GM18505 (cell line): ENCODE results near the gene TRDMT1.

Experiments used
- ATAC-seq: cut with Tn5 transposase; IDR thresholded peaks from one replicate; pipeline ENCODE4 v1.9.1; 2021; ENCODE audit not compliant: unreplicated experiment
- POLR2A ChIP-seq: IDR thresholded peaks from 4 replicates; pipeline ENCODE4 v1.6.1; 2011; ENCODE audit warnings: borderline replicate concordance; ENCODE audit not compliant: insufficient read depth, insufficient read length; ENCODE audit errors: extremely low read depth

Gene TRDMT1

GRCh38 chr10:17237149-17237527, 35.7 kb upstream of the TRDMT1 start:
- ATAC-seq = no peak
- no peak for TF ChIP-seq POLR2A

GRCh38 chr10:17236468-17237148, 35.1 kb upstream of the TRDMT1 start:
- ATAC-seq = no peak
- no peak for TF ChIP-seq POLR2A

GRCh38 chr10:17235136-17235535, 33.7 kb upstream of the TRDMT1 start:
- no peak for TF ChIP-seq POLR2A
- no peak for ATAC-seq

- no peak for TF ChIP-seq POLR2A
- no peak for ATAC-seq
Measured at GRCh38 chr10:17234431-17234945, 33.0 kb upstream of the TRDMT1 start.

- no peak for TF ChIP-seq POLR2A
- no peak for ATAC-seq
Measured at GRCh38 chr10:17233286-17233991, 32.0 kb upstream of the TRDMT1 start.

- no peak for ATAC-seq
- no peak for TF ChIP-seq POLR2A
Measured at GRCh38 chr10:17232276-17232960, 30.9 kb upstream of the TRDMT1 start.

- no peak for TF ChIP-seq POLR2A
- no peak for ATAC-seq
Measured at GRCh38 chr10:17231788-17232187, 30.3 kb upstream of the TRDMT1 start.

- peak; percentile 56 for ATAC-seq
- TF ChIP-seq POLR2A = peak; percentile 58
Measured at GRCh38 chr10:17229967-17230682, 28.7 kb upstream of the TRDMT1 start.

GRCh38 chr10:17229717-17229966, 28.2 kb upstream of the TRDMT1 start:
- ATAC-seq = no peak
- TF ChIP-seq POLR2A = no peak

- peak; percentile 7 for ATAC-seq
- no peak for TF ChIP-seq POLR2A
Measured at GRCh38 chr10:17229016-17229716, 27.7 kb upstream of the TRDMT1 start.

- TF ChIP-seq POLR2A = no peak
- ATAC-seq = peak; percentile 38
Measured at GRCh38 chr10:17228091-17229015, 26.9 kb upstream of the TRDMT1 start, which contains the start of gene VIM. TSS of gene VIM (plus strand) at chr10:17228241. CDS start at chr10:17229423, 1,182 bp downstream.

- no peak for TF ChIP-seq POLR2A
- ATAC-seq = peak; percentile 16
Measured at GRCh38 chr10:17227367-17228090, 26.1 kb upstream of the TRDMT1 start.

GRCh38 chr10:17226891-17227303, 25.4 kb upstream of the TRDMT1 start:
- no peak for ATAC-seq
- TF ChIP-seq POLR2A = no peak
